Erythroblast (primary cell): ENCODE data around the gene NLRC5.

Source experiments
- GATA1 ChIP-seq: IDR thresholded peaks from 2 replicates; pipeline ENCODE4 v1.6.1; 2011; ENCODE audit warnings: low read depth, mild to moderate bottlenecking, control low read depth, low read length, moderate library complexity
- POLR2A ChIP-seq: IDR thresholded peaks from 2 replicates; pipeline ENCODE4 v1.6.1; 2011; ENCODE audit warnings: mild to moderate bottlenecking, low read length

DNA sequence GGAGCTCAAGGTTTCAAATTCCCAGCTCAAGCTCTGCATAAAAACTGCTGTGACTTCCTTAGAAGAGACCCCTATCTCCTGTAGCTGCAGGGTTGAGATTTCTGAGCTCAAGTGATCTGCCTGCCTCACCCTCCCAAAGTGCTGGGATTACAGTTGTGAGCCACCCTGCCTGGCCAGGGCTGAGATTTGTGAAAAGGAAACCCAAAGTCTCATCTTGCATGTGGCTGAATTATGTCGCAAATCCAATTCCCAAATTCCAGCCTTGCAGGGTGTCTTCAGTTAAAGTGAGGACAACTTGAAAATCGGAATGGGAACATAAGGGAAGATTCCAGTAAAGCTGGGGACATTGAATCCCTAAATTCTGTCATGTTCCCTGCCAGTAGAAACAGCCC is 41.8 kb upstream of the NLRC5 start:
- no peak for TF ChIP-seq POLR2A
- TF ChIP-seq GATA1 = no peak
